ENCODE measurements around the gene ZCCHC14.

- TF ChIP-seq CTCF (optimal IDR thresholded peaks at IDR 0.05 in 1 of 3, IDR thresholded peaks at IDR 0.05 in 1 of 3, conservative IDR thresholded peaks at IDR 0.05 in 1 of 3; ENCODE audit: extremely low read depth in 1 of 3, insufficient read depth in 2 of 3, low read length in 3 of 3) (no peak), EZH2 (IDR thresholded peaks at IDR 0.05; ENCODE audit: low read length) (no peak)
Observed at GRCh38 chr16:87533061-87533460, 40.2 kb upstream of the ZCCHC14 start.

Data from keratinocyte (primary cell).